HG03066 (cell line): Measurements from ENCODE around the gene KISS1R.

Experiments
- ATAC-seq: cut with Tn5 transposase; IDR thresholded peaks from one replicate; pipeline ENCODE4 v1.9.1; 2021; ENCODE audit warnings: low read depth; ENCODE audit not compliant: unreplicated experiment

Gene KISS1R

DNA sequence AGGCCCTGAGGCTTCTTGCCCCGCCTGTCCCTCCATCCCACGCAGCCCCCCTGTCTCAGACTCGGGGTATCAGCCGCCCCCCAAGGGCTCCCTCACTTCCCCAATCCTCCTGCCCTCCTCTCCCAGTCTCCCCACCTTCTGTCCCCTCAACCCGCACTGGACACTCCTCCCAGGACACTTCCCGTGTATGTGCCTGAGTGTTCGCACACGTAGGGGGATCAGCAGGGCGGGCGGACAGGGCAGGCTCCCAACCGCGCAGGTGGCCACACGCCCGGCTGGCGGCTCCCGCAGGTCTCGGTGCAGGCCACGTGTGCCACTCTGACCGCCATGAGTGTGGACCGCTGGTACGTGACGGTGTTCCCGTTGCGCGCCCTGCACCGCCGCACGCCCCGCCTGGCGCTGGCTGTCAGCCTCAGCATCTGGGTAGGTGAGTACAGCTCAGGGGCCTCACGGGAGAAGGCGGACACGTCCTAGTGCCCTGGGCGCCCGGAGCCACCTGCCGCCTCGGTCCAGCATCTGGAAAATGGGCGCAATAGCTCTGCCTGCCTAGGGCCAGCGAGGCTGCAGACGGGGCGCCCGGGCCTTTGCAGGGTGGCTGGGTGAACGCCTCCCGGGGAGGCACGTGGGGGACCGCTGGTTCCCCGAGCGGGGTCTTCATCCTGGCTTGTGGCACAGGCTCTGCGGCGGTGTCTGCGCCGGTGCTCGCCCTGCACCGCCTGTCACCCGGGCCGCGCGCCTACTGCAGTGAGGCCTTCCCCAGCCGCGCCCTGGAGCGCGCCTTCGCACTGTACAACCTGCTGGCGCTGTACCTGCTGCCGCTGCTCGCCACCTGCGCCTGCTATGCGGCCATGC is 2.3 kb downstream of the KISS1R start:
- ATAC-seq = no peak

DNA sequence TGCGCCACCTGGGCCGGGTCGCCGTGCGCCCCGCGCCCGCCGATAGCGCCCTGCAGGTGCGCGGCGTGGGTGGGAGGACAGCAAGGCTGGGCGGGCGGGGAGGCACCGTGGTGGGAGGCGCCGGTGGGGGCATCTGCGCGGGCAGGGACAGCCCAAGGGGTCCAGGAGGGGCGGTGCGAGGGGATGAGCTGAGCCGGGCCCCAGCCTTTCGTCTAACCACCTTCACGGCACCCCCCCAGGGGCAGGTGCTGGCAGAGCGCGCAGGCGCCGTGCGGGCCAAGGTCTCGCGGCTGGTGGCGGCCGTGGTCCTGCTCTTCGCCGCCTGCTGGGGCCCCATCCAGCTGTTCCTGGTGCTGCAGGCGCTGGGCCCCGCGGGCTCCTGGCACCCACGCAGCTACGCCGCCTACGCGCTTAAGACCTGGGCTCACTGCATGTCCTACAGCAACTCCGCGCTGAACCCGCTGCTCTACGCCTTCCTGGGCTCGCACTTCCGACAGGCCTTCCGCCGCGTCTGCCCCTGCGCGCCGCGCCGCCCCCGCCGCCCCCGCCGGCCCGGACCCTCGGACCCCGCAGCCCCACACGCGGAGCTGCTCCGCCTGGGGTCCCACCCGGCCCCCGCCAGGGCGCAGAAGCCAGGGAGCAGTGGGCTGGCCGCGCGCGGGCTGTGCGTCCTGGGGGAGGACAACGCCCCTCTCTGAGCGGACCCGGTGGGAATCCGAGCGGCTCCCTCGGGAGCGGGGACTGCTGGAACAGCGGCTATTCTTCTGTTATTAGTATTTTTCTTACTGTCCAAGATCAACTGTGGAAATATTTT is 3.1 kb downstream of the KISS1R start:
- no peak for ATAC-seq

DNA sequence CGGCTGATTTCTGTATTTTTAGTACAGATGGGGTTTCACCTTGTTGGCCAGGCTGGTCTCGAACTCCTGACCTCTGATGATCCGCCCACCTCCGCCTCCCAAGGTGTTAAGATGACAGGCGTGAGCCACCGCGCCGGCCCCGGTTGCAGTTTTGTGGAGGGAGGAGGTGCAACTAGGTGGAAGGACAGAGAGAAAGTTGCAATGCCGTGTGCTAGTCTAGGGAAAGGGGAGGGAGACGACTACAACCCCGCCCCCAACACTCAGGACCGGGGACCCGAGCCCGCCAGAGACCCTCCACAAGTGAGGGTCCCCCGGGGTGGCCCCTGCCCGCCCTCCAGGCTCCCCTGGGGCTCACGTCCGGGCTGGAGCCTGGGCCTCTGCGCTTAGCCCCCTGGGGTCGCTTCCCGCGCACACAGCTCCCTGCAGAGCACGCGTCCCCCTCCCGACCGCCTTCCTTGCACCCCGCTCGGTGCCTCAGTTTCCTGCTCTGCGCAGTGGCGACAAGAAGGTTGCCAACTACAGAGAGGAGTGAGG is 7.5 kb downstream of the KISS1R start:
- no peak for ATAC-seq

DNA sequence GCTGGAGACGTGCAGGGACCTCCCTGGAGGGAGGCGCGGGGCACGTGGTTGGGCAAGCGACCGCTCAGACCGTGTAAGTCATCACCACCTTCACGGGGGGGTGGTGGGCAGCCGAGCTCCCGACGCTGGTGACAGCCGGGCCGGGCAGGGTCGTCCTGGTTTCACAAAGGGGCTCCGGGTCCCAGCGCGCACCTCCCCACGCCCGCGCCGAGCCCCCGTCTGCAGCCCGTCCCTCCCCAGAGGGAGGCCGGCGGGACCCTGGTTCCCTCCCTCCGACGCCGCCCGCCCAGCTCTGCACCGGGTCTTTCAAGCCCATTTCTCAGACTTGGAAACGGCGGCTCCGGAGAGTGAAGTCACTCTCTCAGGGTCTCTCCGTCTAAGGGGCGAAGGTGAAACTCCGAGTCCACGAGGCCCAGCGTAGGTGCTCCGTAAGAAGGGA is 8.0 kb downstream of the KISS1R start:
- ATAC-seq = peak; percentile 35

DNA sequence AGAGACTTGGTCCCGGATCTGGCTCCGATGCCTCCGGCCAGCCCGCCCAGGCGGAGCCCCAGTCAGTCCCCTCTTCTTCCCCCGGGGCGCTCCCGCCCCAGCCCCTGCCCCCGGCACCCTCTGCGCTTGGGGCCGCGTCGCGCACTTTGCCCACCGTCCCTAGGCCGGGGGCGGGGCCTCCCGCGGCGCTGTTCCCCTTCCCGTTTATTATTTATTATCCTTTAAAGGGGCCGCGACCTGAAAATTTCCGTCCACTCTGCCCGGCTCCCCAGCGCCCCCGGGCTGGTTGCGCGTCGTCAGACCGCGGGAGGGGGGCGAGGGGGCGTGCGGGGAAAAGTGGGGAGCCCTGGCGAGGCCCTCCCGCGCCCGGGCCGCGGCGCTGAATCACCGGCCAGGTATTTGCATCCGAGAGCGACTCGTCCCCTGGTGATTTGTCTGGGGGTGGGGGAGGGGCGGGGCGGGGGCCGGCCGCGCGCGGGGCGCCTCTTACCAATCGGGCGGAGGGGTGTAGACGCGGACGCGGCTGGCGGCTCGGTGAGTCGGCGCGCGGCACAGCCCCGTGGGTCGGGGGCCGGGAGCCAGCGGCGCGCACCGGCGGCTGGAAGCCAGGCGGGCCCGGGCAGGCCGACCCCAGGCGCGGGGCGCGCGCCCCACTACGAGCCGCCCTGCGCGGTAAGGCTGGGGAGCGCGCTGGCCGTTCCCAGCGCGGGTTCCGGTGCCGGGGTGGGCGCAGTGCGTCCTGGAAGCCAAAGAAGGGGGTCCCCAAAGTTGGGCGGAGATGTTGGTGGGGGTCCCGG is 8.6 kb downstream of the KISS1R start, which contains the start of gene ARID3A:
Gene ARID3A, plus strand, starts transcription at position 510 of the 797 bp plus-strand sequence. CDS start 3,494 bp downstream, outside the sequence.
- peak; percentile 39 for ATAC-seq

DNA sequence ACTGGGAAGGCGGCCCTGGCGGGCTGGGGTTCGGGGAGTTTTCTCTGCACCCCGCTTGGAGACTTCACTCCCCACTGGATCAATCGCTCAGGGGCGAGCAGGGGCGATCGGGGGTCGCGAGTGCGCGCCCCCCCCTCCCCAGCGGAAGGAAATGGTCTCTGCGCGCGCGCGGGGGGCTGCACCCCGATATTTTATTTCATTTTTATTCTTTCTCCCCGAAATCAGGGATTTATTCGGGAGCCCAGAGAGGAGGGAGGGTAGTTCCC is 9.1 kb downstream of the KISS1R start:
- ATAC-seq = no peak

DNA sequence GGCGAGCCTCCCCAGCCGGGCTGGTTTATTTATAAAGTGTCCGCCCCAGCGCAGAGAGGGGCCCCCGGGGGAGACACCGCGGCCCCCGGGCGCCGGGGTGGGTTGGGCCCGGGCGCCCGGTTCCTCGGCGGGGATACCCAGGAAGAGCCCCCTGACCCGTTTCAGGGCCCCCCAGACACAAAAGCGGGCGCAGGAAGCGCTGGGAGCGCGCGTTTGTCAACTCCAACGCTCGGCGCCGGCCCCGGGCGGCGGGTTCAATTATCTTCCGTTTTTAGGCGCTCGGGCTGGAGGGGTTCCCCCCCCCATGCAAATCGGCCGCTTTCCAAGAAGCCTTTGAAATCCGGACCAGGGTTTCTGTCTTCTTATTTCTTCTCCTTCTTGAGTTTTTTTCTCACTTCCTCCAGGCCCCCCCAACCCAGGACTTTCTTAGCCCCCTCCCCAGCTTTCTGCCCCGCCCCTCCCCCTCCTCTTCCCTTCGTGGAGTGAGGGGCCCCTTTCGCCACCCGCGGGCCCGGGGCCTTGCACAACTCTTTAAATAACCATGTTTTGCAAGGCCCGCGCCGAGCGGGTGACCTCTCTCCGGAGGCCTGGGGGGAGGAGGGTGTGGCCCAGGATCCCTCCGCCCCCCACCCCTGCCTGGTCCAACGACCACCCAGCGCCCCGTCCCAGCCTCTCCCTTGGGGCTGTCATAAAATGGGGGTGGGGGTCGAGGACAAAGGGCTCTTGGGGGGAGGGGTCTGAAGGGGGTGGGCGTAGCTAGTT is 9.6 kb downstream of the KISS1R start:
- no peak for ATAC-seq

DNA sequence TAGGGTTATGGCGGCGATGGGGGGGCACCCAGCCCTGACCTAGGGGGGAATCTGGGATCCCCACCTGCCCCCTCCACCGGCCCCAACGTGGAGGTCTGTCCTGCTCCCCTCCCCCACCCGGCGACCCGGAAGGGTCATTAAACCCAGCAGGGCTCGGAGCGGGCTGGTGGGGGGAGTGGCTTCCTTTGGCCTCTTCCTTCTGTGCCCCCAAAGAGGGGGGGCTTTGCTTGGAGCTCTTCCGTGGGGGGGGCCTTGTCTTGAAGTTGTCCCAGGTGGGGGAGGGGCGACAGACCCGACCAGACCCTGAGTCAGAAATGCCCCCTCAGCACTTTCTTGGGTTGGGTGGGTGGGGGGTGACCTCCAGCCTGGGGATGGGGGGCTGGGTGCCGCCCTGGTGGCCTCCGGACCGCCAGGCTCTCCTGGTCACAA is 10.2 kb downstream of the KISS1R start:
- no peak for ATAC-seq

DNA sequence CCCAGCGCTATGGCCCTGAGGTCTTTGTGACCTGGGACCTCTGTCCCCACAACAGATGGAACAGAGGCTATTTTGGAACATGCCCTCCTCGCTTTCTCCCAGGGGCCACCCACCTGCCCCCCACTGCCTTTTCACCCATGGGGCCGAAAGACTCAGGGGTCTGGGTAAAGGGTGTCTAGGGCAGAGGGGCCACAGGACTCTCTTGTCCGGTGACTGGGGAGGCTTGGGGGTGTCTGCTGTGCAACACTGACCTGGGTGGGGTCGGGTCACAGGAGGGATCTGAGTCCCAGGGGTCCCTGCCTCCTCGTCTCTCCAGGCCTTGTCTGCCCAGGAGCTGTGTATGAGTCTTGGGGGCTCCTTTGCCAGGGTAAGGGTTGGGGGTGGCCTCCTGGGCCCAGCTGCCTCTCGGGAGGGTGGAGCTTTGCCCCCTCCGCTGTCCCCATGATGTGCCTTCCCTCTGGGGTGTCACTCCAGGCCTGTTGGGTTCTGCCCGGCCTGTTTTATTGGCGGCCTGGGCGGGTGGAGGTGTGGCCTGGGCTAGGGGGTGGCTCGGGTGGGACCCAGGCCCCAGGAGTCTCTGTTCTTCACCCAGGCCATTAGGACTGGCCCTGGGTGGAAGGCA is 10.8 kb downstream of the KISS1R start:
- no peak for ATAC-seq

DNA sequence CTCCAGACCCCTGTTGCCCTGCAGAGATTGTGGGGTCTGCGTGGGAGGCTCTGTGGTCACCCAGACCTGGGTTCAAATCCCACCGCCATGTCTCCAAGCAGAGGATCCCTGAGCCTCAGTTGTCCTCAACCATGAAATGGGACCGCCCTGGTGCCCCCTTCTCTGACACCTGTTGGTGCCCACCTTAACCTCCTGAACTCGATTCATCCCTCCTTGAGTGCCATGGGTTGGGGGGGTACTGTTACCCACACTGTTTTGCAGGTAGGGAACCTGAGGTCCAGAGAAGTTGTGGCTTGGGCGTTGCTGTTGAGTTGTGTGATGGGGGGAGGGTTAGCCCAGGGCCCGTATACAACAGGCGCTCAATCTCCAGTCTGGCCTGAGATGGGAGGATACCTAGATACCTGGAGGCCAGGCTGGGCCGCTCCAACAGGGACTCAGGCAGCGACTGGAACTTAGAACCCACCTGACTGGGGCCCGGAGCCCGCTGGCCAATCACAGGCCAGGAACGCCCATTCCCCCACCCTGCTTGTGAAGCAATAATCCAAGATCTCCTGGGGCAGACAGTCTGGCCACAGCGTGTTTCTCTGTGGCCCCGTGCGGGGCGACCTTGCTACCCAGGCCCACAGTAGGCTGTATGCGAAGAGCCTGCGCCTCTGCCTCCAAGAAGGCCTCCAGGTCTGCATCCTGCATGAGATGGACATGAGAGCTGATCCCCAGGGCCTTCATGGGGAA is 11.5 kb downstream of the KISS1R start:
- no peak for ATAC-seq

DNA sequence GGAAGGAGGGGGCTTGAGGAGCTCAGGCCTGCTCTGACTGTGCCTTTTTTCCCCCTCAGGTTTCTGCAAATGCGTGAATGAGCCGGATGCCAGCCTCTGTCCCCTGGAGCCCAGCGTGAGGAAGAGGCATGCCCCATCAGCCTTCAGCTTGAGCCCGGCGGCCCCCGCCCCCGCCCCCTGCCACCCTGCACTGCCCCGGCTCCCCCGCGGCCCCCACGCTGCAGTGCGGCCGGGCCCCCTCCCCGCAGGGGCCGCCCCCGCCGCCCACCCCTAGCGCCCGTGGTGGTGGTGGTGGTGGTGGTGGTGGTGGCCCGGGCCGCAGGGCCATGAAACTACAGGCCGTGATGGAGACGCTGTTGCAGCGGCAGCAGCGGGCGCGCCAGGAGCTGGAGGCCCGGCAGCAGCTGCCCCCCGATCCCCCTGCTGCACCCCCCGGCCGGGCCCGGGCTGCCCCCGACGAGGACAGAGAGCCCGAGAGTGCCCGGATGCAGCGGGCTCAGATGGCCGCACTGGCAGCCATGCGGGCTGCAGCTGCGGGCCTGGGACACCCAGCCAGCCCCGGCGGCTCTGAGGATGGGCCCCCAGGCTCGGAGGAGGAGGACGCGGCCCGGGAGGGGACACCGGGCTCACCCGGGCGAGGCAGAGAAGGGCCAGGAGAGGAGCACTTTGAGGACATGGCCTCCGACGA is 12.2 kb downstream of the KISS1R start:
- no peak for ATAC-seq

DNA sequence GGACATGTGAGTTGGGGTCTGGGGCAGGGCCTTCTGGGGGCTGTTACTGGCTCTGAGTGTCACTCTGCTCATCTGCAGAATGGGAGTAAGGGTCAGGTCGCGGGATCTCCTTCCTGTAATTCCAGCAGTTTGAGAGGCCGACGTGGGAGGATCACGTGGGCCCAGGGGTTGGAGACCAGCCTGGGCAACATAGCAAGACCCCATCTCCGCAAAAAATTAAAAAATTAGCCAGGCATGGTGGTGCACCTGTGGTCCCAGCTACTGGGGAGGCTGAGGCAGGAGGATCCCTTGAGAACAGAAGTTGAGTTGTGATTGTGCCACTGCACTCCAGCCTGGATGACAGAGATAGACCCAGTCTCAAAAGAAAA is 12.7 kb downstream of the KISS1R start:
- no peak for ATAC-seq

DNA sequence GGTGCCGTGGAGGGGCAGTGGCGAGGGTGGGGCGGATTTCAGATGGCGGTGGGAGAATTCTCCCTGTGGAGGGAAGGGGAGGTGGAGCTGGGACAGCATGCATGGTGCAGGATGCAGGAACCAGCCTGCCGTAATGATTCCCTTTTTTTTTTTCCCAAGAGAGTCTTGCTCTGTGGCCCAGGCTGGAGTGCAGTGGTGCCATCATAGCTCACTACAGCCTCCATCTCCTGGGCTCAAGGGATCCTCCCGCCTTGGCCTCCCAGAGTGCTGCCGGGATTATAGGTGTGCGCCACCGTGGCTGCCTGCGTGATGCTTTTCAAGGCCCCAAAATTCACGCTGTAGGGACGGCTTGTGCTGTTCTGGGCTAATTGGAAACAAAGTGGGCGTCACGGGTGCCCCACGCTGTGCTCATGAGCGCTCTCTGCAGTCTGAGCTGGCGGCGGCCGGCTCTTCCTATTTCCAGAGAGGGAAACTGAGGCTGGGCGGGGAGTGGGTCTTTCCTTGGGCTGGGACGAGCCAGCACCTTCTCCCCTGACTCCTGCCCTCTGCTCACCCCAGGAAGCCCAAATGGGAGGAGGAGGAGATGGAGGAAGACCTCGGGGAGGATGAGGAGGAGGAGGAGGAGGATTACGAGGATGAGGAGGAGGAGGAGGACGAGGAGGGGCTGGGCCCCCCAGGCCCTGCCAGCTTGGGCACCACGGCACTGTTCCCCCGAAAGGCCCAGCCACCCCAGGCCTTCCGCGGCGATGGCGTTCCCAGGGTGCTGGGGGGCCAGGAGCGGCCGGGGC is 14.9 kb downstream of the KISS1R start:
- ATAC-seq = no peak

DNA sequence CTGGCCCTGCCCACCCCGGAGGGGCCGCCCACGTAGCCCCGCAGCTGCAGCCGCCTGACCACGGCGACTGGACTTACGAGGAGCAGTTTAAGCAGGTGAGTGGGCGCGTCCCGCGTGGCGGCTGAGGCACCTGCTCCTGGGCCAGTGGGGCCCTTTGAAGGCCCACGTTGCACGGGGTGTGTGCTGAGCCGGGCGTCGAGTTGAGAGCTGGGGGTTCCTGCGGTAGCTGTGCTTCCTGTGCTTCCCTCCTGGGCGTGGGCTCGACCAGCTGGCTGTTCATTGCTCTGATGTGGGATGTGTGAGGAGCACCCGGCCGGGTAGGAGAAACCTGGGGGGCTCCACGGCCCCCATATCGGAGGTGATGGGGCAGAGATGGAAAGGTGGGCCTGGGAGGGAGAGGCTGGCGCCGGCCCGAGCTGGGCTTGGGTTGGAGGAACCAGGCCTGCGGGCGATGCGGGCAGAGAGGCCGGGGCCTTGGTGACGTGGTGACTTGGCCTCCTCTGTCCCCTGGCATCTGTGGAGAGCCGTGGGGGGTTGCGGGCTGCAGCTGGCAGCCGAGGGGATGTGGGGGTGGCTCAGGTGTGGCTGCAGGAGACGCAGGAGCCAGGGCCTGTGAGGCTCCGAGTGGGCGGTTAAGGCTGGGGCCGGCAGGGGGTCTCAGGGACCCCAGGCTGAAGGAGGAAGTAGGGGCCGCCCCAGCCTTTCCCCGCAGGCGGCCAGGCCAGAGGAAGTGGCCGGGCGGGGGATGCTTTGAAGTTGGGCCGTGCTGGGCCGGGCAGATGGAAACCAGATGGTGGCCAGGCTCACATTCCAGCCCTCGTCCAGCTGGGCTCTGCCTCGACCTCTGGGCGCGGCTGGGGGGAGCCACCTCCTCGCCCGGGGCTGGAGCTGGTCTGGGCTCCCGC is 15.8 kb downstream of the KISS1R start:
- no peak for ATAC-seq

DNA sequence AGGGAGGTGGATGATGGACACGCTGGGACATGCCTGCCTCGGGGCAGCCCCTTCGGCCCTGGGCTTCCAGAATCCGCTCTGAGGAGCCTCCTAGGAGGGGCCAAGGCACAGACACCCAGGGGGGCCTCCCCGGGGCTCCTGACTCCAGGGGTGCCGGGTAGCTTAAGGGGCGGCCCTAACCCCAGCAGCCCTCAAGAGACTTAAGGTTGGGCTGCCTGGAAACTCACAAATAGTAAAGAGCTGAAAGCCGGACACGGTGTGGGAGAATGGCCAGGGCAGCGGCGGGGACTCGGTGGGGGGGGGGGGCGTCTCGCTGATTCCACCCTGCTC is 16.4 kb downstream of the KISS1R start:
- ATAC-seq = no peak

DNA sequence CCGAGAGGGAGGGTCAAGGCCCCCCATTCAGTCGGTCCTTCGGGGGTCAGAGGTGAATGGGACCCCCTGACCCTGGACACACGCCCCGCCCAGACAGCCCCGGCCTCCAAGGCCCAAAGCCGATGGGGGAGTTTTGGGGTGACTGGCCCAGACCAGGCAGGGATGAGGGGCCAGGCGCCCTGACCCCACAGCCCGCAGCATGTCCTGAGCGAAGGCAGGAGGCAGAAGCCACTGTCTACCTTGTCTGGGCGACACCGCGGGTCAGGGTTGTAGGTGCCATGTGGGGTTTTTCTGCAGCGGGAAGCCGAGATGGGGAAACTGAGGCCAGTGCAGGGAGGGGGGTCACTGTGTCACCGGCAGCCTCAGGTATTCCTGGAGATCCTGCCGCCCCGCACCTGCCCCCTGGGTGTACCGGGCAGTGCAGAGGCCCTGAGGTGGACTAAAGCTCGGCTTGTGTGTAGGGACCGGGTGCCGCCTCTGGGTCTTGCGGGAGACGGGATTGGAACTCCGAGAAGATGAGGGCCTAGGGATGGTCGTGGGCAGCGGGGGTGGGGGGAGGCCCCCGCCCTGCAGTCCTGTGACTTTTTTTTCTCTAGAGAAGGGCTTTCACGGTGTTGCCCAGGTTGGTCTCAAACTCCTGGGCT is 17.2 kb downstream of the KISS1R start:
- no peak for ATAC-seq
